Left renal pelvis (tissue), 4 donors: ENCODE data around the gene RBPMS2. TPM values are rescaled to one million over a fixed set of nuclear protein-coding genes. Genes with fewer than 3 reads are reported as not detected.

Experiments
- DNase-seq, 4 donors: peaks; one replicate each; pipeline ENCODE4 v3.0.0-alpha.2; 2013; ENCODE audit warnings: low read depth in 4 of 4, low spot score in 3 of 4
- polyA plus RNA-seq, 4 donors: library from polyadenylated mRNA; unstranded; fragments of 120-200 nt; gene quantifications; one replicate each; pipeline ENCODE4 v1.2.1, GENCODE V29; 2013; ENCODE audit not compliant: insufficient read length in 4 of 4

RBPMS2 gene
- polyA plus RNA-seq, 4 donors, result 10.0 to 15.3 (median 11.5) TPM

GRCh38 chr15:64731805-64732151 is 43.6 kb downstream of the RBPMS2 start:
- no peak for DNase-seq

GRCh38 chr15:64731012-64731804 is 44.2 kb downstream of the RBPMS2 start:
- DNase-seq, result peak in 2 of 4 donors; percentile 70 to 73

GRCh38 chr15:64730151-64730550 is 45.2 kb downstream of the RBPMS2 start:
- DNase-seq, result no peak

GRCh38 chr15:64720188-64720587 is 55.2 kb downstream of the RBPMS2 start:
- no peak for DNase-seq

GRCh38 chr15:64717735-64718495 is 57.5 kb downstream of the RBPMS2 start:
- DNase-seq, result no peak

GRCh38 chr15:64717130-64717529 is 58.3 kb downstream of the RBPMS2 start:
- DNase-seq, result no peak

GRCh38 chr15:64716452-64716851 is 58.9 kb downstream of the RBPMS2 start:
- DNase-seq, result no peak

- no peak for DNase-seq
Observed at GRCh38 chr15:64713592-64713991, 61.8 kb downstream of the RBPMS2 start.

GRCh38 chr15:64712353-64712752 is 63.0 kb downstream of the RBPMS2 start:
- DNase-seq, result no peak

GRCh38 chr15:64710676-64711428 is 64.5 kb downstream of the RBPMS2 start:
- no peak for DNase-seq

GRCh38 chr15:64706011-64706911 is 69.1 kb downstream of the RBPMS2 start:
- DNase-seq, result no peak

- DNase-seq, result no peak
Observed at GRCh38 chr15:64705006-64705405, 70.4 kb downstream of the RBPMS2 start.

- DNase-seq, result no peak
Observed at GRCh38 chr15:64703632-64703959, 71.8 kb downstream of the RBPMS2 start.

GRCh38 chr15:64702816-64703631 is 72.4 kb downstream of the RBPMS2 start:
- DNase-seq, result peak; percentile 84 to 91 (median 89)

GRCh38 chr15:64701482-64702184 is 73.8 kb downstream of the RBPMS2 start:
- DNase-seq, result no peak

- no peak for DNase-seq
Observed at GRCh38 chr15:64701051-64701450, 74.3 kb downstream of the RBPMS2 start.

- DNase-seq, result peak in 1 of 4 donors; percentile 37
Observed at GRCh38 chr15:64699751-64700388, 75.5 kb downstream of the RBPMS2 start.

GRCh38 chr15:64698823-64699222 is 76.6 kb downstream of the RBPMS2 start:
- no peak for DNase-seq
